Measurements from ENCODE around the gene CUBN.
"Not testable (repeated sequence)": the region's sequence is repeated elsewhere in the genome, so short reads cannot be mapped to it uniquely, and the experiment has no call there.

The CUBN gene

DNA sequence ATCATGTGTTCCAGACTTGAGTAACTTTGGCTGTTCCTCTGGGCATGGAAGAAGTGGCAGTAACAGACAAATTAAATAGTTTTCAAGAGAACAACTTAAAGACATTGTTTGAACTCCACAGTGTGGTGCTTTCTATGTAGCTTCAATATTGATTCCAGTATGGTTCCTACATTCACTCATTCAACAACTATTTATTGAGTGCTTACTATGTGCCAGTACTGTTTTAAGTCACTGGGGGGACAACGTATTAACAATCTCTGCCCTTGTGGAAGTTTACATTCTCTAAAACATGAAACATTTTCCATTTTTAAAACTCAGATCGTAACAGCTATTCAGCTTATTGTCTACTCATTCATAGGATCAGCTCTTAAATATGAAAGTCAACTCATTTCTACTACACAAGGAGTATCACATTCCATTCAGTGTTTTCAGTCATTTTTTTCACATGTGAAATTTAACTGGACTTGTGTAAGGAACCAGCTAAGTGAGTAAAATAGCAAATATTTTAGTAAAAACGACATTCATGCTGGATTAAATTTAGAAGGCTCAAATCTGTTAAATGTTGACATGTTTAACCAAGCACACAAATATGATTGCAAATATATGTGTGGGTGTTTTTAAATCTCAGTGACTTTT, 13.6 kb upstream of the CUBN start:
- Histone ChIP-seq H3K4me3 (no peak overlapping the region), H3K27ac (no peak overlapping the region)

DNA sequence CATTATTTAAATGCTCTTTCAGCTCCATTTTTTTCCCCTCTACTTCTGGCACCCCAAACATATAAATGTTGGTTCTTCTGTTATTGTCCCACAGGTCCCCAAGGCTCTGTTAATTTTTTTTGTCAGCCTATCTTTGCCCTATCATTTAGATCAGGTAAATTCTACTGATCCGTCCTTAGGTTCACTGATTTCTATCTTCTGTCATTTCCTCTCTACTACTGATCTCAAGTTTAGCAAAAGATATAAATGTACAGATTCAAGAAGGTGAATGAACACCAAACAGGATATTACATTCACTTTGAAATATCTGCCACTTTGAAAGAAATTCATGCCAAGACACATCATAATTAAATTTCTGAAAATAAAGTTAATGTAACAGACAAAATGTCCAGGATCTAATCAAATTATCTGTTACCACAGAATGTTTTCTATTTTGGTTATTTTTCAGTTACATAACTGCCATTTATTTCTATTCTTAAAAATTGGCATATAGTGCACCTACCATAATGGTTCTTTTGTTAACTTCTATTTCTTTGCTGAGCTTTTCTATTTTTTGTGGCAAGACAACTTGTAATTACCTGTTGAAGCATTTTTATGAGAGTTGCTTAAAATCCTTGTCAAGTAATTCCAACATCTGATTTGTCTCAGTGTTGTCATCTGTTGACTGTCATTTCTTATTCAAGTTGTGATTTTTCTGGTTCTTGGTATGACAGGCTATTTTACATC, 12.1 kb upstream of the CUBN start:
- Histone ChIP-seq H3K4me3 (no peak overlapping the region), H3K27ac (no peak overlapping the region)

DNA sequence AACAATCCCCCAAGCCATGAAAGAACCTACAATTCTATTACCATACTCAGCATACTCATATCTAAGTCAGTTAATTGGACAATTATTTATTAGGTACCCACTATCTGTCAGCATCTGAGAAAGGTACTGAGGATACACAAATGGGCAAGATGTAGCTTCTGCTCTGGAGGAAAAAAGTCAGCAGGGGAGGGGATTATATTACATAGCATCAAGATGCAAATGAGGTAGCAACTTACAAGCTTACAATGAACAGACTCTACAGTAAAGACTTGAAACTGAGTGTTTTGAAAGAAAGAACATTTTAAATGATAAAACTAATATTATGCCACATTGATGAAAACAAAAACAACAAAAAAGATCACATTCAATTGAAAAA, 10.8 kb upstream of the CUBN start:
- no peak overlapping the region for H3K27ac ChIP-seq

DNA sequence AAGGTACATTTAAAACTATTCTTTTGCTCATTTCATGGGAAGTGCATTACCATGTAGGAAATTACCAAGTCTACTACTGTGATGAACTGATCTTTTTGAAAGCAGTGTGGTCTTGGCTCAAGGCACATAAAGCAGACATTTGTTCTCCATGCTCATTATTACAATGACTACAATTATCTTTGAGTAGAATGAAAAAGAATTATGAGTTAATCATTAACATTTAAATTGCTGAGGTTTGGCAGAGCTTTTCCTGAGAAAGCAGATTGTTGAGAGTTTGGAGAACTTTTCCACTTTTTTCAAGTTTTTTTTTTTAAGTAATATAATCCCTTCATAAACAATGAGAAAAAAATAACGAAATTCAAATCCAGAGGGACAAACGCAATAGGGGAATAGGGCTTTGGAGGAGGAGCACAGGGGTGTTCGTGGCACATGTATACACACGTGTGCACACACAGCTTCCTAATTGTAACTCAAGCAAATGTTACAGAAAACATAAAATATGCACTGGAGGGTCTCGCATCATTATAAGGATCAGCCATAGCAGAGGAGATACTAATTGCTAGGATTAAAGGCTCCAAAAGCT, 8.9 kb upstream of the CUBN start:
- H3K4me3 ChIP-seq = no peak overlapping the region
- H3K27ac ChIP-seq = no peak overlapping the region

More for the DNA sequence above, 10.8 kb upstream of the CUBN start:
- H3K4me3 ChIP-seq = no peak overlapping the region

- Histone ChIP-seq H3K4me3 (no peak overlapping the region), H3K27ac (no peak overlapping the region)
Observed at GRCh38 chr10:17134737-17135260, 5.2 kb upstream of the CUBN start.

DNA sequence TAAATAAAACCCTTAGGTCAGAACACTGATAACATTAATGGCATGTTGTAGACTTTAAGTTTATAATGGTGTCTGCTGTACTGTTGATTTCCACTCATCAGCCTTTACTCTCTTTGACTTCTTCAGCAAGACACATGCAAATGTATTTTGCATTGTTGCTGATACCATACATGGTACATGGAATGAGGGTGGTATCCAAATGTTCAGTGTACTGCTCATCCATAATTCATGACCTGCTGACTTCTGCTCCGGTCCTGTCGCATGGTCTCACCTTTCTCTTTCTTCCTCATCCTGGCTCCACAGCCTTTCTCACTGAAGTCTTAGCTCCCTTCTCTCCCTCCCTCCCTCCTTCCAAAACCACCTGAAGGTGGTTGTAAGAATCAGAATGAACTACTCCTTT, 4.7 kb upstream of the CUBN start:
- H3K4me3 ChIP-seq = no peak overlapping the region
- H3K27ac ChIP-seq = no peak overlapping the region

DNA sequence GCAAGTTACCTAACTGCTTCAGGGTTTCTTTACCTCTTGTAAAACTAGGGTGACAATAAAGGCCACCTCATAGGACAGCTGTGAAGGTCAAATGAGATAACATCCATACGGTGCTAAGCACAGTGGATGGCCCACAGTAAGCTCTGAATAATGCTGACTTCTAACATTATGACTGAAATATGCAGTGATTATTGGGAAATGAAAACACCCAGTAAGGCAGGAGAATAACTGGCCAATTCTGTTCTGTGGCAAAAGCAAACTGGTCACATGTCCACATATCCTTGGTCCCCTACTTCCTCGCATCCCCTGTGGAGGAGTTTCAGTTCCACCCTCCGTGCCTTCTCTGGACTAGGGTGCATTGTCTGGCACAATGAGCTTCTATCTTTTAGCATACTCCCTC, 1.4 kb downstream of the CUBN start:
- Histone ChIP-seq H3K27ac (no peak overlapping the region), H3K4me3 (no peak overlapping the region)

DNA sequence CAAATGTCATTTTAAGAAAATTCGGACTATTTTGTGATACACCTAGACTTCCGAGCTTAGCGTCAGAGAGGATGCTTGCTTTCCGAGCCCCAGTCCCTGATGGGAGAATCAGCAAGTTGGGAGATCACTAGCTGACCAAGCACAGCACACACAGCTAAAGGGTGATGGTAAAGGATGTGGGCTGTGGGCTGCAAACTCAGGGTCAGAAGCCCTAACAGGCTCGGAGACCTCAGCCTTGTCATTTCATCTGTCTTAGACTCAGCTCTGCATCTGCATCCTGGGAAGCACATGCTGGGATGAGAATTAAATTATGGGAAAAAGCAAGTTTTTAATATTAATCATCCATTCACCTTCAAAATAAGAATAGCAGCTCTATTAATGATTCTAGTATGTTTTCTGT, 3.3 kb downstream of the CUBN start:
- Histone ChIP-seq H3K4me3 (no peak overlapping the region), H3K27ac (no peak overlapping the region)

DNA sequence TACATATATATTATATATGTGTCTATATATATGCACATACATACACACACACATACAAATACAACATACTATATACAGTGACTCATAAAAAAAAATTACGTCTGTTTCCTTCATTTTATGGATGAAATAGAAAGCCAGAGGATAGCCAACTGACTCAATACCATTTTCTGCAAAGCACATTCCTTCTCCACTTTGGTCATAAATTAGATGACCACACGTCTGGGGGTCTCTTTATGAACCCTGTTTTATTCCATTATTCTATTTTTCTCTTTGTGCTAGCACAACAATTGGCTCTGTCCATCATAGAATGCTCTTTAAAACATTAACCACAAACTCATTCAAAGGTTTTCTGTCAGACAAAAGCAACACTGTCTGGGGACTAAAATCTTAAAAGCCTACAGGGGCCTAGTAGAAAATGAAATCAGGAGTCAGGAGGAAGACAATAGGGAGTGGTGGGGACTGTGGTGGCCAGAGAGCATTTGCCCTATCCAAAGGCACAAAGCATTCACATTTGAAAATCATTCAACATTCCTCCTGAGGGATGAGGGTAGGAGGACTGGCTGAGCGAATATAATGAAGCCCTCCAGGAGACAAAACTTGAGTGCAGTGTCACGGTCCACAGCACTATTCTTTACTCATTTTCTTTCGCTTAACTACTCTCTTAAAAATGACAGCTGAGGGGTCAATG, 4.3 kb downstream of the CUBN start:
- H3K4me3 ChIP-seq = no peak overlapping the region

GRCh38 chr10:17123961-17124360, 5.7 kb downstream of the CUBN start:
- no peak overlapping the region for H3K4me3 ChIP-seq
- no peak overlapping the region for H3K27ac ChIP-seq

More for the DNA sequence above, 4.3 kb downstream of the CUBN start:
- H3K27ac ChIP-seq = no peak overlapping the region

DNA sequence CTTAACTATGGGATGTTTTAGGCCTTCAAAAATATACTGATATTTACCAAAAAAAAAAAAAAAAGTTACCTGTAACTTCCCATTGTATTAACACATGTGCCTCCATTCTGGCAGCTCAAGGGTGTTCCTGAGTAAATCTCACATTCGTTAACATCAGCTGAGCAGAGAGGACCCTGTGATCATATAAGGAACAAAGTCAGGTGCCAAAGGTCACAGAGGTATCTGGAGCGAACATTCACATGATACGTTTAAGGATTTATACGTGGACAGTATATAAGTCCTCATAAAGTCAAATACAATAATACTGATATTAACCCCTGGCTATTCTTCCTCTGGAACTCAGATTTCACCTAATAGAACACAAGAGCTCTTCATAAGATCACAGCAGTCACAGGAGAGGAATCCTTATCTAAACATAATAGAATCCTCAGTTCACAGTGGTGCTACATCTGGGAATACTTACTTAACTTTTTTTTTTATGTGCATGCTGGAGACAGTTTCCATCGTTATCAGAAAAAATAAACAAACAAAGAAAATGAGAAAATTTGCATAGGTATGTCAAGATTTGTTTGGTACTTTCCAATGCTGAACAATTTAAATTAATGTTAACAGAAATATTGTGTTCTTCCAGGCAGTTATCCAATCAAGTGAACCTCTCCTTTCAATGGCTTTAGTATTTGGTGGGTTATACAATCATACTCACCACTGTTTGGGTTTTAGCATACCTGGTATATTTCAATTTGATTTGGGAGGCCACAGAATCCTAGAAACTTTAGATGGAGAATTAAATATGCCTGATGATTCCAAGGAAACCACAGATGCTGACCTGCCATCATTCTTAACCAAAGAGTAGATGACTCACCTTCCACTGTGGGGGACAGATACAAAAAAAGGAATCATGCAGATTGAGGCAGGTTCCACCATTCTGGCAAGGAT, 6.6 kb downstream of the CUBN start:
- Histone ChIP-seq H3K27ac (no peak overlapping the region), H3K4me3 (no peak overlapping the region)

DNA sequence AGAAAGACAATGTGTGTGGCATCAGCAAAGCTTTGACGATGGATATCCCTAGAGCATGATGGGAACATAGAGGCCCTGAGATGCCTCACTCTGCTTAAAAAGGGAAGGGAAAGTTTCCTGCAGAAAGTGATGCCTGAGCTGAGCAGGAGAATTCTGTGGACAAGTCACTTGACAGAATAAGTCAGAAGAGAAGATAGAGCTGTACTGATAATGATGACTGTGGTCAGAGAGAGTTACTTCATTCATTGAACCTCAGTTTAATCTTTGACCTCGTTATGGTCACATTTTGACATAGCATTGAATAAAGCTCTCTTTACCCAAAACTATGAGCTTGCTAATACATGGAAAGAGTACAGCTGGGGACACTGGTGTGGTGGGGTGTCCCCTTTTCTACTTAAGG, 7.6 kb downstream of the CUBN start:
- no peak overlapping the region for H3K4me3 ChIP-seq
- no peak overlapping the region for H3K27ac ChIP-seq

- H3K27ac ChIP-seq = no peak overlapping the region
- H3K4me3 ChIP-seq = no peak overlapping the region
Observed at GRCh38 chr10:17120694-17121093, 8.9 kb downstream of the CUBN start.

GRCh38 chr10:17119845-17120244, 9.8 kb downstream of the CUBN start:
- H3K4me3 ChIP-seq = no peak overlapping the region
- no peak overlapping the region for H3K27ac ChIP-seq

GRCh38 chr10:17116193-17116592, 13.4 kb downstream of the CUBN start:
- Histone ChIP-seq H3K27ac (no peak overlapping the region), H3K4me3 (no peak overlapping the region)

DNA sequence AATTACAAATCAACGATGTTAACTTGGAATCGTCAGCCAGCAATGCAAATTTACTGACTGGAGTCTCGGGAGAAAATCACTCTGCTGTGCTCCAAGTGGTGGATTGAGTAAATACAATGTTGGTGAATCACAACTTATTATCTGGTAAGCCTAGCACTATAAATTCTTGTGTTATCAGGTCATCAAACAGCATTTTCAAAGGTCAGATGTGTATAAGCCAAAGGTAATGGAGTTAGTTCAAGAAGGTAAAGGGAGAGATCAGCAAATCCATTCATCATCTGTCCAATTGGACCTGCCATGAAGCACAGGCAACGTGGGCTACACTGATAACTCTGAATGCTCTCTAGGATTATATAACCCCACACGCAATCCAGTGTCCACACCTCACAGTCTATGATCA, 13.9 kb downstream of the CUBN start:
- Histone ChIP-seq H3K27ac (no peak overlapping the region), H3K4me3 (no peak overlapping the region)

GRCh38 chr10:17114878-17115444, 14.7 kb downstream of the CUBN start:
- not testable (repeated sequence) for H3K27ac ChIP-seq, H3K4me3 ChIP-seq

GRCh38 chr10:17113889-17114540, 15.6 kb downstream of the CUBN start:
- H3K4me3 ChIP-seq = no peak overlapping the region
- no peak overlapping the region for H3K27ac ChIP-seq

DNA sequence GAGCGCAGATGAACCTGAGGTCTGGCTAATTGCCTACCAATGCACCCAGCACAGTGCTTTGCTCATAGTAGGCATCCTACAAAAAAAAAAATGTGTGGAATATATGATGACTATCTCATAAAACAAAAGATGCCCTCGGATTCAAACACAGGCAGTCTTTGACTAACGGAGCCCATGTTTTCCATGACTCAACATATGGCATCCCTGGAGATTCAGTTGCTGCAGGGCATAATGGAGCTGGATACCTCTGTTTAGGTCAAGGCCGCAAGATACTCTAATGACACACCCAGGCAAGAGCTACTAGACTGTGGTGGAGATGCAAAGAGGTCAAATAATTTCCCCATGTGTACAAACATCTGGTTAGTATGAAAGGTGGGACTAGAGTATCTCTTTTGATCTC, 16.3 kb downstream of the CUBN start:
- H3K4me3 ChIP-seq = no peak overlapping the region
- no peak overlapping the region for H3K27ac ChIP-seq
